Body of pancreas (tissue), 4 donors: ENCODE data around the gene UPK3A.
"Not testable (repeated sequence)": the region's sequence is repeated elsewhere in the genome, so short reads cannot be mapped to it uniquely, and the experiment has no call there.

ENCODE experiments used
- POLR2A ChIP-seq, 3 donors: fragments of 450-650 bp; IDR thresholded peaks; one replicate each; pipeline ENCODE4 v1.6.1; 2016; ENCODE audit warnings: antibody characterized with exemption in 3 of 3, mild to moderate bottlenecking in 2 of 3
- TF ChIP-seq, protein P1 (sequence below), 7 experiments: fragments of 450-650 bp in 4 of 7; fragments of 200-600 bp in 3 of 7; sonication (generic) in 3 of 7; IDR thresholded peaks; one replicate each; pipeline ENCODE4 v1.5.1; 2016 to 2019; ENCODE audit warnings: antibody characterized with exemption in 7 of 7

DNA sequence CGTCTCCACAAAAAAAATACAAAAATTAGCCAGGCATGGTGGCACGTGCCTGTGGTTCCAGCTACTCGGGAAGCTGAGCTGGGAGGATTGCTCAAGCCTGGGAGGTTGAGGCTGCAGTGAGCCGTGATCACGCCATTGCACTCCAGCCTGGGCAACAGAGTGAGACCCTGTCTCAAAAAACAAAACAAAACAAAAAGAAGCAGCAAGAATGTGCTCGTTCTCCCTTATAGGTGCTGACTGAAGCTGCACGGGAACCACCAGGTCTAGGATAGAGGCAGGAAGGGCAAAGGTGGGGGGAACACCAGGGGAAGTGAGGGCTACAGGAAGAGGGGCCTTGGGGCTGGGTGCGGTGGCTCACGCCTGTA, 24.4 kb upstream of the UPK3A start:
- TF ChIP-seq POLR2A (IDR thresholded peaks at IDR 0.05) = not testable (repeated sequence)
- TF ChIP-seq, protein P1, sequence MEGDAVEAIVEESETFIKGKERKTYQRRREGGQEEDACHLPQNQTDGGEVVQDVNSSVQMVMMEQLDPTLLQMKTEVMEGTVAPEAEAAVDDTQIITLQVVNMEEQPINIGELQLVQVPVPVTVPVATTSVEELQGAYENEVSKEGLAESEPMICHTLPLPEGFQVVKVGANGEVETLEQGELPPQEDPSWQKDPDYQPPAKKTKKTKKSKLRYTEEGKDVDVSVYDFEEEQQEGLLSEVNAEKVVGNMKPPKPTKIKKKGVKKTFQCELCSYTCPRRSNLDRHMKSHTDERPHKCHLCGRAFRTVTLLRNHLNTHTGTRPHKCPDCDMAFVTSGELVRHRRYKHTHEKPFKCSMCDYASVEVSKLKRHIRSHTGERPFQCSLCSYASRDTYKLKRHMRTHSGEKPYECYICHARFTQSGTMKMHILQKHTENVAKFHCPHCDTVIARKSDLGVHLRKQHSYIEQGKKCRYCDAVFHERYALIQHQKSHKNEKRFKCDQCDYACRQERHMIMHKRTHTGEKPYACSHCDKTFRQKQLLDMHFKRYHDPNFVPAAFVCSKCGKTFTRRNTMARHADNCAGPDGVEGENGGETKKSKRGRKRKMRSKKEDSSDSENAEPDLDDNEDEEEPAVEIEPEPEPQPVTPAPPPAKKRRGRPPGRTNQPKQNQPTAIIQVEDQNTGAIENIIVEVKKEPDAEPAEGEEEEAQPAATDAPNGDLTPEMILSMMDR (IDR thresholded peaks at IDR 0.05) = not testable (repeated sequence)
